Measurements from ENCODE around the gene LARGE1. TPM values are rescaled to one million over a fixed set of nuclear protein-coding genes. Genes with fewer than 3 reads are reported as not detected.

The LARGE1 gene
- total RNA-seq, 1 experiment from 2014 or later, result 1.5 TPM

DNA sequence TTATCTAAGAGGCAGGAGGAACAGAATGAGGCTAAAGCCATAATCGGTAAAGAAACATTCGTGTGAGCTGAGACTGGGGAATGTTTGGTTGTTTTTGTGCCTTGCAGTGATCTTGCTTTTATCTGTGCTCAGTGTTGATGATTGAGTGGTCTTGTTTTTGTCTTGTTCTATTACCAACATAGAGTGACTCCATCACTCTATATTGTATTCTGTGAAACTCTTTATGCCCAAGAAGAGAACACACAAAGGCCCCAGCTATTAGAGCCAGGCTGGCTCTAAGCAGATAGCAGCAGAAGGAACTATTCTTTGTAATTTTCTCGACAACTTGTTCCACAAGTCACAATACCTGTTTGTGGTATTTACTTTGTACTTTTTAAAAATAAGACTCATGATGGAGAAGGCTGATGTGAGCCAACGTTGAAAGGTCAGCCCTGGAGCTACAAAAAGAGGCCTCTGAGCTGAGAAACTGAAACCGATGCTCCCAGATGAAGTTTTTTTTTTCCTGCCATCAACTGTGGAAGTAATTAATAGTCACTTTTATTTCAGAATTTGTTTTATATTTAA, 68.4 kb downstream of the LARGE1 start:
- Histone ChIP-seq H3K4me3 (replicated peaks in 1 of 2; ENCODE audit: low read depth in 1 of 2, low read length in 2 of 2) (no peak overlapping the region), H3K4me1 (ENCODE audit: control insufficient read depth in 1 of 2, insufficient read depth in 2 of 2, low read length in 2 of 2) (no peaks in the 10 kb centered on the region), H3K36me3 (ENCODE audit: control insufficient read depth in 1 of 2, insufficient read depth in 2 of 2, low read length in 2 of 2) (no peaks in the 10 kb centered on the region), H3K9me2 (ENCODE audit: insufficient read depth) (no peaks in the 10 kb centered on the region), H2AFZ (ENCODE audit: low read depth, low read length, poor library complexity, severe bottlenecking) (no peak overlapping the region), H3K9ac (ENCODE audit: low read length) (no peak overlapping the region), H3K79me2 (ENCODE audit: insufficient read depth, low read length) (no peaks in the 10 kb centered on the region), H3K27ac (ENCODE audit: low read depth, low read length) (no peak overlapping the region), H3K27me3 (ENCODE audit: insufficient read depth, low read length) (no peaks in the 10 kb centered on the region), H4K20me1 (ENCODE audit: insufficient read depth) (no peaks in the 10 kb centered on the region), H3K4me2 (ENCODE audit: low read length) (no peak overlapping the region), H3K9me3 (ENCODE audit: control insufficient read depth in 1 of 2, insufficient read depth in 1 of 2, low read depth in 1 of 2, low read length in 2 of 2) (peaks cover 9 to 29% of the 10 kb centered on the region in 2 experiments; a peak in 3 of 4 replicates)
- ATAC-seq (no peak), DNase-seq (ENCODE audit: low read depth, low spot score) (no peak)
- CTCF ChIA-PET, result no interaction called here
- TF ChIP-seq ELF1 (IDR thresholded peaks at IDR 0.05; ENCODE audit: borderline replicate concordance, low read depth), result no peak
- TF ChIP-seq, protein P1, sequence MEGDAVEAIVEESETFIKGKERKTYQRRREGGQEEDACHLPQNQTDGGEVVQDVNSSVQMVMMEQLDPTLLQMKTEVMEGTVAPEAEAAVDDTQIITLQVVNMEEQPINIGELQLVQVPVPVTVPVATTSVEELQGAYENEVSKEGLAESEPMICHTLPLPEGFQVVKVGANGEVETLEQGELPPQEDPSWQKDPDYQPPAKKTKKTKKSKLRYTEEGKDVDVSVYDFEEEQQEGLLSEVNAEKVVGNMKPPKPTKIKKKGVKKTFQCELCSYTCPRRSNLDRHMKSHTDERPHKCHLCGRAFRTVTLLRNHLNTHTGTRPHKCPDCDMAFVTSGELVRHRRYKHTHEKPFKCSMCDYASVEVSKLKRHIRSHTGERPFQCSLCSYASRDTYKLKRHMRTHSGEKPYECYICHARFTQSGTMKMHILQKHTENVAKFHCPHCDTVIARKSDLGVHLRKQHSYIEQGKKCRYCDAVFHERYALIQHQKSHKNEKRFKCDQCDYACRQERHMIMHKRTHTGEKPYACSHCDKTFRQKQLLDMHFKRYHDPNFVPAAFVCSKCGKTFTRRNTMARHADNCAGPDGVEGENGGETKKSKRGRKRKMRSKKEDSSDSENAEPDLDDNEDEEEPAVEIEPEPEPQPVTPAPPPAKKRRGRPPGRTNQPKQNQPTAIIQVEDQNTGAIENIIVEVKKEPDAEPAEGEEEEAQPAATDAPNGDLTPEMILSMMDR (IDR thresholded peaks at IDR 0.05 in 2 of 3, conservative IDR thresholded peaks at IDR 0.05 in 1 of 3; ENCODE audit: borderline replicate concordance in 1 of 3, insufficient read depth in 1 of 3, low read depth in 2 of 3, low read length in 2 of 3), result no peak
- TF ChIP-seq, protein P2, sequence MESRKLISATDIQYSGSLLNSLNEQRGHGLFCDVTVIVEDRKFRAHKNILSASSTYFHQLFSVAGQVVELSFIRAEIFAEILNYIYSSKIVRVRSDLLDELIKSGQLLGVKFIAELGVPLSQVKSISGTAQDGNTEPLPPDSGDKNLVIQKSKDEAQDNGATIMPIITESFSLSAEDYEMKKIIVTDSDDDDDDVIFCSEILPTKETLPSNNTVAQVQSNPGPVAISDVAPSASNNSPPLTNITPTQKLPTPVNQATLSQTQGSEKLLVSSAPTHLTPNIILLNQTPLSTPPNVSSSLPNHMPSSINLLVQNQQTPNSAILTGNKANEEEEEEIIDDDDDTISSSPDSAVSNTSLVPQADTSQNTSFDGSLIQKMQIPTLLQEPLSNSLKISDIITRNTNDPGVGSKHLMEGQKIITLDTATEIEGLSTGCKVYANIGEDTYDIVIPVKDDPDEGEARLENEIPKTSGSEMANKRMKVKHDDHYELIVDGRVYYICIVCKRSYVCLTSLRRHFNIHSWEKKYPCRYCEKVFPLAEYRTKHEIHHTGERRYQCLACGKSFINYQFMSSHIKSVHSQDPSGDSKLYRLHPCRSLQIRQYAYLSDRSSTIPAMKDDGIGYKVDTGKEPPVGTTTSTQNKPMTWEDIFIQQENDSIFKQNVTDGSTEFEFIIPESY (IDR thresholded peaks at IDR 0.05; ENCODE audit: extremely low read depth, insufficient replicate concordance, low read length), result no peak
- no peak for TF ChIP-seq POLR2A (IDR thresholded peaks at IDR 0.05; ENCODE audit: borderline replicate concordance, extremely low read depth, insufficient read depth, insufficient read length)
- no peak for TF ChIP-seq EZH2 (IDR thresholded peaks at IDR 0.05)
- TF ChIP-seq, protein P3, sequence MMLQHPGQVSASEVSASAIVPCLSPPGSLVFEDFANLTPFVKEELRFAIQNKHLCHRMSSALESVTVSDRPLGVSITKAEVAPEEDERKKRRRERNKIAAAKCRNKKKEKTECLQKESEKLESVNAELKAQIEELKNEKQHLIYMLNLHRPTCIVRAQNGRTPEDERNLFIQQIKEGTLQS (IDR thresholded peaks at IDR 0.05), result no peak
- TF ChIP-seq SRF (IDR thresholded peaks at IDR 0.05; ENCODE audit: low read depth), result no peak
- TF ChIP-seq EGR1 (IDR thresholded peaks at IDR 0.05; ENCODE audit: low read depth), result no peak
- TF ChIP-seq YY1 (IDR thresholded peaks at IDR 0.05; ENCODE audit: extremely low read depth, insufficient replicate concordance, low read depth, low read length), result no peak
- no peak for TF ChIP-seq SIN3A (IDR thresholded peaks at IDR 0.05; ENCODE audit: low read depth)
- TF ChIP-seq SP1 (IDR thresholded peaks at IDR 0.05; ENCODE audit: low read depth), result no peak
- TF ChIP-seq EZH2phosphoT487 (IDR thresholded peaks at IDR 0.05; ENCODE audit: borderline replicate concordance), result no peak
- no peak for TF ChIP-seq ZNF274 (IDR thresholded peaks at IDR 0.05; ENCODE audit: low read depth, low read length)
- TF ChIP-seq JUND (IDR thresholded peaks at IDR 0.05), result no peak
- no peak for TF ChIP-seq CBX3 (IDR thresholded peaks at IDR 0.05; ENCODE audit: low read depth)
- TF ChIP-seq FOSL1 (IDR thresholded peaks at IDR 0.05; ENCODE audit: low read depth), result no peak
- TF ChIP-seq ZFX (IDR thresholded peaks at IDR 0.05), result no peak
- no peak for TF ChIP-seq POLR2AphosphoS5 (IDR thresholded peaks at IDR 0.05; ENCODE audit: low read depth, low read length)
- TF ChIP-seq CEBPB (IDR thresholded peaks at IDR 0.05; ENCODE audit: low read depth), result no peak
- POLR2A ChIA-PET, result no interaction called here
- BruUV-seq (replicated peaks), result no TSS peak
- RAD21 ChIA-PET (ENCODE audit: low non-redundant PET in 1 of 2, low total read pairs in 2 of 2, uncharacterized antibody in 2 of 2, unreplicated experiment in 2 of 2), result no interaction called here
- intact Hi-C loops (cut with micrococcal nuclease), result no loop called here
